WTC11 (cell line): ENCODE results near the gene HRH1.

Experiments used
- ATF6 ChIP-seq: sonication (generic); formaldehyde crosslinking; IDR thresholded peaks from 2 replicates; pipeline ENCODE4 v1.8.1; 2023; ENCODE audit warnings: mild to moderate bottlenecking, missing genetic modification reagents
- CDX4 ChIP-seq: fragments of 250-450 bp; sonication (Bioruptor Pico); IDR thresholded peaks from 2 replicates; pipeline ENCODE4 v1.9.0; 2021; ENCODE audit warnings: moderate library complexity, mild to moderate bottlenecking, inconsistent platforms, borderline replicate concordance
- CREM ChIP-seq: sonication (generic); formaldehyde crosslinking; IDR thresholded peaks from 2 replicates; pipeline ENCODE4 v1.8.1; 2022; ENCODE audit warnings: mild to moderate bottlenecking, missing genetic modification reagents, moderate library complexity
- CTCF ChIP-seq: fragments of 200-600 bp; IDR thresholded peaks from 2 replicates; pipeline ENCODE4 v1.8.0; 2022; ENCODE audit warnings: antibody characterized with exemption
- E2F5 ChIP-seq: sonication (generic); formaldehyde crosslinking; IDR thresholded peaks from 2 replicates; pipeline ENCODE4 v1.8.1; 2022; ENCODE audit warnings: mild to moderate bottlenecking, moderate library complexity, missing genetic modification reagents
- FOXK1 ChIP-seq: sonication (generic); formaldehyde crosslinking; IDR thresholded peaks from 2 replicates; pipeline ENCODE4 v1.8.0; 2022; ENCODE audit warnings: mild to moderate bottlenecking, moderate library complexity, missing genetic modification reagents
- NR2C2 ChIP-seq: sonication (generic); formaldehyde crosslinking; IDR thresholded peaks from 2 replicates; pipeline ENCODE4 v1.8.0; 2022; ENCODE audit warnings: mild to moderate bottlenecking, missing genetic modification reagents
- SMAD4 ChIP-seq: sonication (generic); formaldehyde crosslinking; IDR thresholded peaks from 2 replicates; pipeline ENCODE4 v1.8.0; 2022; ENCODE audit warnings: mild to moderate bottlenecking, missing genetic modification reagents
- USF1 ChIP-seq: sonication (generic); formaldehyde crosslinking; IDR thresholded peaks from 2 replicates; pipeline ENCODE4 v1.8.0; 2022; ENCODE audit warnings: mild to moderate bottlenecking, missing genetic modification reagents
- USF2 ChIP-seq: sonication (generic); formaldehyde crosslinking; IDR thresholded peaks from 2 replicates; pipeline ENCODE4 v1.8.1; 2023; ENCODE audit warnings: mild to moderate bottlenecking, missing genetic modification reagents, moderate library complexity
- ZNF281 ChIP-seq: sonication (generic); formaldehyde crosslinking; IDR thresholded peaks from 2 replicates; pipeline ENCODE4 v1.8.0; 2023; ENCODE audit warnings: mild to moderate bottlenecking, missing genetic modification reagents

GRCh38 chr3:11128682-11129632 lies 25.3 kb upstream of the HRH1 start:
- no peak for TF ChIP-seq ZNF281 (CRISPR knock-in tag)
- TF ChIP-seq CTCF, result no peak
- TF ChIP-seq CREM (CRISPR knock-in tag), result no peak
- no peak for TF ChIP-seq USF1
- no peak for TF ChIP-seq USF2 (CRISPR knock-in tag)
- no peak for TF ChIP-seq E2F5 (CRISPR knock-in tag)
- no peak for TF ChIP-seq ATF6
- TF ChIP-seq SMAD4 (CRISPR knock-in tag), result no peak
- no peak for TF ChIP-seq FOXK1 (CRISPR knock-in tag)
- TF ChIP-seq NR2C2 (CRISPR knock-in tag), result no peak
- no peak for TF ChIP-seq CDX4 (CRISPR knock-in tag)
